Measurements from ENCODE around the gene PHKA1. TPM values are rescaled to one million over a fixed set of nuclear protein-coding genes. Genes with fewer than 3 reads are reported as not detected.

The PHKA1 gene
- total and polyA plus RNA-seq, 2 donors (not counting 3 experiments of a cell fraction or from before 2014, with no cell fraction given), result 3.3 to 5.5 TPM

DNA sequence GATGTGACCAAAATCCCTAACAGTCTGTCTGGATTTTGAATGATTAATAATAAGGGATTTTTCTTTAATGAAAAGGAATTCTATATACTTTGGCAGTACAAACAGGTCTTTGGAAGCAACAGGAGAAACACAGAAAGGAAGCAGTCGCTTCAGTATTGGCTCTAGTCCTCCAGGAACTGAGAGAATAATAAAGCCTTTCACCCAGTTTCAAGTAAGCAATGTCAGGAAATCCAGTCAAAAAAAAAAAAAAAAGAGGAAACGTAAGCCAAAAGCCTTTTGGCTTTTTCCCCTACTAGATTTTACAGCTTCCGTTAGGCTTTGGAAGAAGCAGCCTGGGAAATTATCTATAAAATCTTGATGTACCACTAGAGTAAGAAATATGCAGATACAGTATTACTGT lies 79.8 kb downstream of the PHKA1 start:
- H3K4me3 ChIP-seq (replicated peaks in 1 of 3; ENCODE audit: insufficient read depth in 1 of 3, low read depth in 1 of 3, low read length in 3 of 3), result no peak overlapping the region
- H3K4me2 ChIP-seq (ENCODE audit: insufficient read depth, low read length), result peak overlapping the region; percentile 58
- dilution Hi-C loops (cut with MboI; ENCODE audit: extremely low pct_ligation_motif_present, low sequenced_read_pairs) (no loop called here), intact Hi-C loops (cut with micrococcal nuclease) (no loop called here)
- H3K9me3 ChIP-seq (replicated peaks; ENCODE audit: control insufficient read depth, insufficient read depth, low read length), result no peaks in the 10 kb centered on the region
- no peak overlapping the region for H2AFZ ChIP-seq (ENCODE audit: low read depth, low read length)
- H3K9me1 ChIP-seq (replicated peaks; ENCODE audit: control insufficient read depth, extremely low read depth, insufficient read depth, low read length), result no peaks in the 10 kb centered on the region
- H3K79me2 ChIP-seq (ENCODE audit: control insufficient read depth, insufficient read depth, low read length), result no peaks in the 10 kb centered on the region
- DNase-seq (ENCODE audit: low read depth, low spot score), result peak; percentile 72
- no peaks in the 10 kb centered on the region for H4K20me1 ChIP-seq (replicated peaks; ENCODE audit: control insufficient read depth, extremely low read depth, insufficient read depth, low read length)
- no peak overlapping the region for H3K27ac ChIP-seq (ENCODE audit: insufficient read depth, low read depth, low read length)
- H3K9ac ChIP-seq (replicated peaks; ENCODE audit: extremely low read depth, insufficient read depth, low read length), result no peak overlapping the region
- peak; percentile 77 for FAIRE-seq
- H3K36me3 ChIP-seq (ENCODE audit: control insufficient read depth in 2 of 2, extremely low read depth in 1 of 2, insufficient read depth in 2 of 2, low read length in 2 of 2), result no peaks in the 10 kb centered on the region
- peaks cover 4% of the 10 kb centered on the region for H3K4me1 ChIP-seq (ENCODE audit: control insufficient read depth, extremely low read depth, insufficient read depth, low read length)
- ChIA-PET POLR2A (no interaction called here), CTCF (interaction anchor here (1.5 kb wide), 2 partner anchors 8 to 64 kb away, joined by 3 to 4 read pairs; no protein-coding TSS in a partner anchor)
- no TSS peak for BruUV-seq (replicated peaks)
- no peaks in the 10 kb centered on the region for H3K27me3 ChIP-seq (ENCODE audit: control insufficient read depth in 2 of 2, insufficient read depth in 2 of 2, low read length in 2 of 2)
- no peak for TF ChIP-seq JUN (IDR thresholded peaks at IDR 0.05; ENCODE audit: borderline replicate concordance, insufficient read depth, insufficient read length, low read depth)
- no peak for TF ChIP-seq POLR2AphosphoS5 (IDR thresholded peaks at IDR 0.05; ENCODE audit: insufficient read depth, low read depth, low read length)
- no peak for TF ChIP-seq GATA2 (IDR thresholded peaks at IDR 0.05; ENCODE audit: insufficient read depth, insufficient read length, low read depth, low read length)

DNA sequence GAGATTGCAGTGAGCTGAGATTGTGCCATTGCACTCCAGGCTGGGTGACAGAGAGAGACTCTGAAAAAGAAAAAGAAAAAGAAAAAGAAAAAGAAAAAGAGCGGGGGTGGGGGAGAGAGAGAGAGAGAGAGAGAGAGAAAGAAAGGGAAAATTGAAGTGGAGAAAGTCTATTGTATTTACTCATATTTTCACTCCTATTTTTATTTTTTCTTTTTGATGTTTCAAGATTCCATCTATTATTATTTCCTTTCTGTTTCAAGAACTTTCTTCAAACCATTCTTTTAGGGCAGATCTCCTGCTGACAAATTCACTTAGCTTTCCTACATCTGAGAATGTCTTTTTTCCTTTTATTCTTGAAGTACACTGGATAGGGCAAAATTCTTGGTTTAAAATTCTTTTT lies 83.9 kb downstream of the PHKA1 start:
- BruUV-seq (replicated peaks), result no TSS peak
- Histone ChIP-seq H3K4me1 (ENCODE audit: control insufficient read depth, extremely low read depth, insufficient read depth, low read length) (peaks cover 4% of the 10 kb centered on the region), H2AFZ (ENCODE audit: low read depth, low read length) (no peak overlapping the region), H3K9ac (replicated peaks; ENCODE audit: extremely low read depth, insufficient read depth, low read length) (no peak overlapping the region), H3K4me3 (replicated peaks in 1 of 3; ENCODE audit: insufficient read depth in 1 of 3, low read depth in 1 of 3, low read length in 3 of 3) (no peak overlapping the region), H3K9me1 (replicated peaks; ENCODE audit: control insufficient read depth, extremely low read depth, insufficient read depth, low read length) (no peaks in the 10 kb centered on the region), H3K79me2 (ENCODE audit: control insufficient read depth, insufficient read depth, low read length) (no peaks in the 10 kb centered on the region), H3K27me3 (ENCODE audit: control insufficient read depth in 2 of 2, insufficient read depth in 2 of 2, low read length in 2 of 2) (no peaks in the 10 kb centered on the region), H3K36me3 (ENCODE audit: control insufficient read depth in 2 of 2, extremely low read depth in 1 of 2, insufficient read depth in 2 of 2, low read length in 2 of 2) (no peaks in the 10 kb centered on the region), H4K20me1 (replicated peaks; ENCODE audit: control insufficient read depth, extremely low read depth, insufficient read depth, low read length) (no peaks in the 10 kb centered on the region), H3K9me3 (replicated peaks; ENCODE audit: control insufficient read depth, insufficient read depth, low read length) (no peaks in the 10 kb centered on the region), H3K27ac (ENCODE audit: insufficient read depth, low read depth, low read length) (no peak overlapping the region), H3K4me2 (ENCODE audit: insufficient read depth, low read length) (no peak overlapping the region)
- ChIA-PET POLR2A (no interaction called here), CTCF (no interaction called here)
- dilution Hi-C loops (cut with MboI; ENCODE audit: extremely low pct_ligation_motif_present, low sequenced_read_pairs), result no loop called here
- DNase-seq (ENCODE audit: low read depth, low spot score), result no peak
- intact Hi-C loops (cut with micrococcal nuclease), result no loop called here
- TF ChIP-seq FOS (IDR thresholded peaks at IDR 0.05; ENCODE audit: borderline replicate concordance, insufficient read depth, low read length) (no peak), POLR2A (IDR thresholded peaks at IDR 0.05; ENCODE audit: low read depth, low read length) (no peak), POLR2AphosphoS5 (IDR thresholded peaks at IDR 0.05; ENCODE audit: insufficient read depth, low read depth, low read length) (no peak), MYC (IDR thresholded peaks at IDR 0.05; ENCODE audit: low read depth, low read length) (no peak), JUN (IDR thresholded peaks at IDR 0.05; ENCODE audit: borderline replicate concordance, insufficient read depth, insufficient read length, low read depth) (no peak), EZH2 (IDR thresholded peaks at IDR 0.05; ENCODE audit: borderline replicate concordance, low read depth, low read length, severe bottlenecking) (no peak)
- TF ChIP-seq, protein P1, sequence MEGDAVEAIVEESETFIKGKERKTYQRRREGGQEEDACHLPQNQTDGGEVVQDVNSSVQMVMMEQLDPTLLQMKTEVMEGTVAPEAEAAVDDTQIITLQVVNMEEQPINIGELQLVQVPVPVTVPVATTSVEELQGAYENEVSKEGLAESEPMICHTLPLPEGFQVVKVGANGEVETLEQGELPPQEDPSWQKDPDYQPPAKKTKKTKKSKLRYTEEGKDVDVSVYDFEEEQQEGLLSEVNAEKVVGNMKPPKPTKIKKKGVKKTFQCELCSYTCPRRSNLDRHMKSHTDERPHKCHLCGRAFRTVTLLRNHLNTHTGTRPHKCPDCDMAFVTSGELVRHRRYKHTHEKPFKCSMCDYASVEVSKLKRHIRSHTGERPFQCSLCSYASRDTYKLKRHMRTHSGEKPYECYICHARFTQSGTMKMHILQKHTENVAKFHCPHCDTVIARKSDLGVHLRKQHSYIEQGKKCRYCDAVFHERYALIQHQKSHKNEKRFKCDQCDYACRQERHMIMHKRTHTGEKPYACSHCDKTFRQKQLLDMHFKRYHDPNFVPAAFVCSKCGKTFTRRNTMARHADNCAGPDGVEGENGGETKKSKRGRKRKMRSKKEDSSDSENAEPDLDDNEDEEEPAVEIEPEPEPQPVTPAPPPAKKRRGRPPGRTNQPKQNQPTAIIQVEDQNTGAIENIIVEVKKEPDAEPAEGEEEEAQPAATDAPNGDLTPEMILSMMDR (IDR thresholded peaks at IDR 0.05; ENCODE audit: extremely low read depth in 1 of 2, insufficient read depth in 1 of 2, low read depth in 1 of 2, low read length in 2 of 2), result no peak
- FAIRE-seq, result no peak

Measured in endothelial cell of umbilical vein (primary cell).